Thoracic aorta (tissue), 2 donors: ENCODE measurements around the gene STS. TPM values are rescaled to one million over a fixed set of nuclear protein-coding genes. Genes with fewer than 3 reads are reported as not detected.

Experiments used
- ATAC-seq: fragments of 150-250 bp; one replicate; pipeline ENCODE4 v1.8.0; 2017; ENCODE audit warnings: low read depth; ENCODE audit not compliant: insufficient number of reproducible peaks, low FRiP score
- DNase-seq: peaks from one replicate; pipeline ENCODE4 v3.0.0-alpha.2; 2020; ENCODE audit warnings: low spot score
- H3K27ac ChIP-seq, 2 donors: fragments of 200-600 bp; sonication (generic); 1 replicate in 1 of 2; 2 replicates in 1 of 2; pipeline ENCODE4 v1.5.1; 2016; ENCODE audit warnings: mild to moderate bottlenecking in 2 of 2, moderate library complexity in 2 of 2
- H3K27me3 ChIP-seq: fragments of 200-600 bp; sonication (generic); replicated peaks from 2 replicates; pipeline ENCODE4 v1.6.0; 2016; ENCODE audit warnings: mild to moderate bottlenecking; ENCODE audit not compliant: insufficient read depth
- H3K36me3 ChIP-seq: fragments of 200-600 bp; sonication (generic); one replicate; pipeline ENCODE4 v1.5.1; 2016
- H3K4me1 ChIP-seq, 2 donors: fragments of 200-600 bp; sonication (generic); 1 replicate in 1 of 2; 2 replicates in 1 of 2; pipeline versions ENCODE4 v1.5.1 to v1.6.0; 2016; ENCODE audit warnings: low read depth in 2 of 2, mild to moderate bottlenecking in 1 of 2; ENCODE audit not compliant: control insufficient read depth in 1 of 2
- H3K4me3 ChIP-seq: fragments of 200-600 bp; sonication (generic); 2 replicates; pipeline ENCODE4 v1.5.1; 2016; ENCODE audit warnings: mild to moderate bottlenecking
- H3K9me3 ChIP-seq: fragments of 200-600 bp; sonication (generic); 2 replicates; pipeline ENCODE4 v1.5.1; 2016
- total RNA-seq, 2 donors: library from RNA; depleted of rRNA; stranded (reverse); fragments of >200 nt; gene quantifications; one replicate each; pipeline versions ENCODE4 v1.1.0 to v1.2.3, GENCODE V29; 2016
- TF ChIP-seq, protein P1 (sequence below): fragments of 200-600 bp; sonication (generic); IDR thresholded peaks from one replicate; pipeline ENCODE4 v1.5.1; 2019; ENCODE audit warnings: antibody characterized with exemption

Gene STS
- total RNA-seq, 2 donors from 2014 or later: 7.8 to 8.5 TPM

DNA sequence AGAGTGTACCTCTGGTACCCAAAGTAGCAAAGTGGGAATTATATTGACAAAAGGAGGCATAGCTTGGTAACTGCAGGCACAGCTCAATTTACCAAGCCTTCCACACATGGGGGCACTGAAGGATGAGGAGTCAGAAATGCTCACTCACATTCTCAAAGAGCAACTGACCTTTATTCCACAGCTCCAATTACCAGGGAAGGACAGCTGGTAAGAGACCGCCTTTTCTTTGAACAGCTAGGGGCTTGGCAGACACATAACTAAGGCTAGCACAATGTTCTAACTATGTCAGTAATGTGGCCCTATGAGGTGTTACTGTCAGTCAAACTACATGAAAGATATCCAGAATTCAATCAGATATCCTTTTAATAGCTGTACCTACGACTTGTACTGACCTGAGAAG is 20.5 kb upstream of the STS start:
- Histone ChIP-seq H3K27ac (no peak overlapping the region), H3K36me3 (no peaks in the 10 kb centered on the region), H3K9me3 (no peaks in the 10 kb centered on the region), H3K4me1 (no peaks in the 10 kb centered on the region), H3K4me3 (no peak overlapping the region), H3K27me3 (no peaks in the 10 kb centered on the region)
- no peak for DNase-seq
- TF ChIP-seq, protein P1, sequence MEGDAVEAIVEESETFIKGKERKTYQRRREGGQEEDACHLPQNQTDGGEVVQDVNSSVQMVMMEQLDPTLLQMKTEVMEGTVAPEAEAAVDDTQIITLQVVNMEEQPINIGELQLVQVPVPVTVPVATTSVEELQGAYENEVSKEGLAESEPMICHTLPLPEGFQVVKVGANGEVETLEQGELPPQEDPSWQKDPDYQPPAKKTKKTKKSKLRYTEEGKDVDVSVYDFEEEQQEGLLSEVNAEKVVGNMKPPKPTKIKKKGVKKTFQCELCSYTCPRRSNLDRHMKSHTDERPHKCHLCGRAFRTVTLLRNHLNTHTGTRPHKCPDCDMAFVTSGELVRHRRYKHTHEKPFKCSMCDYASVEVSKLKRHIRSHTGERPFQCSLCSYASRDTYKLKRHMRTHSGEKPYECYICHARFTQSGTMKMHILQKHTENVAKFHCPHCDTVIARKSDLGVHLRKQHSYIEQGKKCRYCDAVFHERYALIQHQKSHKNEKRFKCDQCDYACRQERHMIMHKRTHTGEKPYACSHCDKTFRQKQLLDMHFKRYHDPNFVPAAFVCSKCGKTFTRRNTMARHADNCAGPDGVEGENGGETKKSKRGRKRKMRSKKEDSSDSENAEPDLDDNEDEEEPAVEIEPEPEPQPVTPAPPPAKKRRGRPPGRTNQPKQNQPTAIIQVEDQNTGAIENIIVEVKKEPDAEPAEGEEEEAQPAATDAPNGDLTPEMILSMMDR: no peak
- no peak for ATAC-seq

DNA sequence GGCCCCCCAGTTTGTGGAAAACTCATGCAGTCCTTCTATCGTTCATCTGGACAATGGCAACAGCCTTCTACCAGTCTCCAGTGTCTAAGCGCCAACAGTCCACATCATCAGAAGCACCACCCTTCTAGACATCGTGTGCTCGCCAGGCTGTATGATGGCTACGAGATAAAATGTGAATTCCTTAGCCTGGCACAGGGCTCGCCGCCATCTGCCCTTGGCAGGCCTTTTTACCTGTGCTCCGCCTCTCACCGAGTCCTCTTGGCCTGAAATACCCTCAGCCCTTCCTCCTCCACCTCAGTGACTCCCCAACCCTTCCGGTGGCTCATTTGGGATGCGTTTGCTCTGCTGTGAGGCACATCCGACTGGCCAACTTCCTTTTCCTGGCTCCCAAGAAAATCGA is 15.9 kb upstream of the STS start:
- H3K9me3 ChIP-seq: no peaks in the 10 kb centered on the region
- no peak overlapping the region for H3K27ac ChIP-seq
- no peaks in the 10 kb centered on the region for H3K4me1 ChIP-seq
- ATAC-seq: no peak
- no peaks in the 10 kb centered on the region for H3K27me3 ChIP-seq
- no peak overlapping the region for H3K4me3 ChIP-seq
- no peaks in the 10 kb centered on the region for H3K36me3 ChIP-seq
- DNase-seq: no peak
- TF ChIP-seq, protein P1: no peak

DNA sequence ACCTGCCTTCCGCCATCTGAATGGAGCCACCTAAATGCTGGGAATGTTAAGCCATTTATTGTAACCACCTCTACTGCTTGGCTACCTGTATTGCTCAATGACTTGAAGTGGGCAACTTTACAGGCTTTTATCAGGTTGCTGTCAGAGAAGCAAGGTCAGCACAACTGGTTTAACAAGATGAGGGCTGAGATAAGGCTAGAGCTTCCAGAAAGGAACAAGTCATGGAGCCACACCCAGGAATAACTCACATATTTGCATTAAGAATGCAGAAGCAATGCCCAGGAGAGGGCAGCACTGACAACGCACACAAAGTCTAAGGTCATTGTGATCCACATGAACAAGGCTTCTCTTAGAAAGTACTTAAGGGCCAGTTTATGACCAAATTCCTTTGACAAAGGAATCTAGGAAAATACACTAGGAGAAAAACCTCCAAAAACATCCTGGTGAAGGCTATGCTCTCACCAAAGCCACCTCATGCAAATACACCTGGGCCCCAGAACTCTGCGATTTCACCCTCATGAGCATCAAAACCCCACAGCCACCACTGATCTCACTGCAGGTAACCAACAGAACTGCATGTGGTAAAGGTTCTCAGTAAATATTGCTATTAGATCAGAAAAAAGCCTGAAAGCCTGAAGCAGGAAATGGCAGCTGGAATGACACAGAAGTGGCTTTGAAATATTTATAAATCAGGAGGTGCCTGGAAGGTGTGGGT is 15.0 kb upstream of the STS start:
- H3K27me3 ChIP-seq: no peaks in the 10 kb centered on the region
- ATAC-seq: no peak
- no peak overlapping the region for H3K4me3 ChIP-seq
- DNase-seq: no peak
- no peaks in the 10 kb centered on the region for H3K4me1 ChIP-seq
- no peaks in the 10 kb centered on the region for H3K36me3 ChIP-seq
- H3K27ac ChIP-seq: no peak overlapping the region
- TF ChIP-seq, protein P1: no peak
- H3K9me3 ChIP-seq: no peaks in the 10 kb centered on the region

DNA sequence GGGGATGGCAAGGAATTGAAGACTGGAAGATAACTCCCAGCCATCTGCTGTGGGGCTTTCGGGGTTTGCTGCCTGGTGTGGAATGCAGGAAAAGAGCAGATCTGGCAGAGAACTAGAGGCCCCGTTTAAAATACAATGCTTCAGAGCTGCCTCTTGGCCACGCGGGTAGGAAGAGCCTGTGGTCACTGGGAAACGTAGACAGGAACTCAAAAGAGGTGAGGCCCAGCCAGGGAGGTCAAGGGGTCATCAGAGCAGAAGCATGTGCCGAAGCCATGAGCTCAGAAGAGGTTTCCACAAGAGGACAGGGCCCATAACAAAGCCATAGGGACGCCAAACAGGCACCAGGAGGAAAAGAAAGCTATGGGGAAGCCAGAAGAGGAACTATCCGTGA is 14.5 kb upstream of the STS start:
- DNase-seq (no peak), ATAC-seq (no peak)
- Histone ChIP-seq H3K4me1 (no peaks in the 10 kb centered on the region), H3K27me3 (no peaks in the 10 kb centered on the region), H3K4me3 (no peak overlapping the region), H3K27ac (no peak overlapping the region), H3K36me3 (no peaks in the 10 kb centered on the region), H3K9me3 (no peaks in the 10 kb centered on the region)
- TF ChIP-seq, protein P1: no peak

DNA sequence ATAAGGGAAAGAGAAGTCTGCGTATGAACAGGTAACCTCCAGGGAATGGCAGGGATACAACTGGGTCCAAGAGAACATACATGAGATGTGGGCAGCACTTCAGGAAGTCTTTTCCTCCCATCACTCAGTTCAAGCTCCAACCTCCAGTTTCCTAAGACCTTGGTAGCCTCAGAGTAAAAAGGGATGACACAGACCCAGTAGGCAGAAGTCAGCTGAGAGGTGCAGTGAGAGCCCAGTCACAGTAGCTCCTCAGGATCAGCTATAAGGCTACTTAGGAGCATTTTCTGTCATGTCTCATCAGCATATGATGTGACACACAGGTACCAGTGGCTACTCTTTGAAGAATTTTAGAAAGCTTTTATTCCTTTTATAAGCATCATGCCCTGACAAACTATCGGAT is 12.5 kb upstream of the STS start:
- no peak overlapping the region for H3K4me3 ChIP-seq
- DNase-seq (no peak), ATAC-seq (no peak)
- H3K36me3 ChIP-seq: no peaks in the 10 kb centered on the region
- H3K9me3 ChIP-seq: no peaks in the 10 kb centered on the region
- no peaks in the 10 kb centered on the region for H3K4me1 ChIP-seq
- TF ChIP-seq, protein P1: no peak
- no peaks in the 10 kb centered on the region for H3K27me3 ChIP-seq
- no peak overlapping the region for H3K27ac ChIP-seq
